PFSK-1 (cell line): ENCODE results near the gene QPCT.

ENCODE experiments used
- POLR2AphosphoS5 ChIP-seq: IDR thresholded peaks from 2 replicates; pipeline ENCODE4 v1.6.1; 2012; ENCODE audit warnings: low read depth, mild to moderate bottlenecking, control low read depth, low read length, moderate library complexity
- TAF1 ChIP-seq: IDR thresholded peaks from 2 replicates; pipeline ENCODE4 v1.6.1; 2012; ENCODE audit warnings: low read length, control low read depth, borderline replicate concordance; ENCODE audit not compliant: insufficient read depth

DNA sequence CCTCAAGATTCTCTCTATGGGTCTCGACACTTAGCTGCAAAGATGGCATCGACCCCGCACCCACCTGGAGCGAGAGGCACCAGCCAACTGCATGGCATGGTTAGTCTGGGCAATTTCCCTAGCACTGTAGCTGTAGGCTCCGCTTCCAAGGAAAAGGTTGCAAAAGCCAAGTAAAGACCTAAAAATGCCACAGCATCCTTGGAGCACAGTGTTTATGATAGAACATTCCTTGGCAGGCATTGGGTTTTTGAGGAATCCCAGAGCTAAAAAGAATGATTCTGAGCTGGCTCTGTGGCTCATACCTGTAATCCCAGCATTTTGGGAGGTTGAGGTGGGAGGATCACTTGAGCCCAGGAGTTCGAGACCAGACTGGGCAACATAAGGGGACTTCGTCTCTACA, 22.9 kb downstream of the QPCT start:
- TF ChIP-seq TAF1: no peak
- TF ChIP-seq POLR2AphosphoS5: no peak
